ENCODE measurements around the gene CDH26.

CDH26 gene

GRCh38 chr20:60024245-60024644 is 66.0 kb downstream of the CDH26 start:
- H3K4me3 ChIP-seq (ENCODE audit: low read length), result no peak overlapping the region
- TF ChIP-seq CTCF (conservative IDR thresholded peaks at IDR 0.05; ENCODE audit: low read length), result no peak
- no peak for DNase-seq (ENCODE audit: low read depth)

- DNase-seq (ENCODE audit: low read depth), result no peak
- no peak overlapping the region for H3K4me3 ChIP-seq (ENCODE audit: low read length)
- TF ChIP-seq CTCF (conservative IDR thresholded peaks at IDR 0.05; ENCODE audit: low read length), result no peak
These were observed 66.6 kb downstream of the CDH26 start for GRCh38 chr20:60024801-60025200.

- DNase-seq (ENCODE audit: low read depth), result no peak
- TF ChIP-seq CTCF (conservative IDR thresholded peaks at IDR 0.05; ENCODE audit: low read length), result no peak
- H3K4me3 ChIP-seq (ENCODE audit: low read length), result no peak overlapping the region
These were observed 67.8 kb downstream of the CDH26 start for GRCh38 chr20:60026010-60026409.

GRCh38 chr20:60030471-60030870 is 72.2 kb downstream of the CDH26 start:
- DNase-seq (ENCODE audit: low read depth), result no peak
- TF ChIP-seq CTCF (conservative IDR thresholded peaks at IDR 0.05; ENCODE audit: low read length), result no peak
- no peak overlapping the region for H3K4me3 ChIP-seq (ENCODE audit: low read length)

GRCh38 chr20:60031107-60031506 is 72.9 kb downstream of the CDH26 start:
- no peak for TF ChIP-seq CTCF (conservative IDR thresholded peaks at IDR 0.05; ENCODE audit: low read length)
- H3K4me3 ChIP-seq (ENCODE audit: low read length), result no peak overlapping the region
- no peak for DNase-seq (ENCODE audit: low read depth)

- no peak for TF ChIP-seq CTCF (conservative IDR thresholded peaks at IDR 0.05; ENCODE audit: low read length)
- peak; percentile 12 for DNase-seq (ENCODE audit: low read depth)
- no peak overlapping the region for H3K4me3 ChIP-seq (ENCODE audit: low read length)
These were observed 76.2 kb downstream of the CDH26 start for GRCh38 chr20:60034231-60035110.

GRCh38 chr20:60035486-60035885 is 77.3 kb downstream of the CDH26 start:
- DNase-seq (ENCODE audit: low read depth), result no peak
- H3K4me3 ChIP-seq (ENCODE audit: low read length), result no peak overlapping the region
- TF ChIP-seq CTCF (conservative IDR thresholded peaks at IDR 0.05; ENCODE audit: low read length), result no peak
